Upper lobe of right lung (tissue), 1 donor: Measurements from ENCODE around the gene PTGER1. TPM values are rescaled to one million over a fixed set of nuclear protein-coding genes. Genes with fewer than 3 reads are reported as not detected.

ENCODE experiments used
- ATAC-seq: fragments of 200-7000 bp; cut with Tn5 transposase; one replicate; pipeline ENCODE4 v1.9.1; 2020; ENCODE audit warnings: mild to moderate bottlenecking, moderate library complexity
- DNase-seq: peaks from one replicate; pipeline ENCODE4 v3.0.0-alpha.2; 2020
- H3K27ac ChIP-seq: fragments of 200-600 bp; one replicate; pipeline ENCODE4 v1.8.0; 2022
- H3K27me3 ChIP-seq: fragments of 200-600 bp; one replicate; pipeline ENCODE4 v1.8.0; 2022; ENCODE audit warnings: mild to moderate bottlenecking
- H3K36me3 ChIP-seq: fragments of 200-600 bp; one replicate; pipeline ENCODE4 v1.8.0; 2022
- H3K4me1 ChIP-seq: fragments of 200-600 bp; one replicate; pipeline ENCODE4 v1.8.0; 2022
- H3K4me3 ChIP-seq: fragments of 200-600 bp; one replicate; pipeline ENCODE4 v1.8.0; 2022; ENCODE audit warnings: mild to moderate bottlenecking
- H3K9me3 ChIP-seq: fragments of 200-600 bp; one replicate; pipeline ENCODE4 v1.8.0; 2022
- CTCF ChIP-seq: fragments of 200-600 bp; IDR thresholded peaks from one replicate; pipeline ENCODE4 v1.8.0; 2022; ENCODE audit warnings: antibody characterized with exemption
- intact Hi-C: fragments of 100-400 bp; cut with DNase I; formaldehyde crosslinking; loops from one replicate; pipeline ENCODE4 v1.11.0; 2022
- total RNA-seq: library from RNA; stranded (reverse); fragmentation: NEBNext Ultra II Directional; extraction: Animal tissue kit (Norgen Biotek cat#: 25700); gene quantifications from one replicate; pipeline ENCODE4 v1.2.1, GENCODE V29; 2021
- donor health status: DM: no; HTN: yes; CAD: no; lungs with severe emphysema.

PTGER1 gene
- total RNA-seq, 1 donor from 2014 or later: 2.5 TPM

GRCh38 chr19:14441041-14441938, 33.9 kb downstream of the PTGER1 start:
- Histone ChIP-seq H3K27me3 (no peaks in the 10 kb centered on the region), H3K27ac (no peak overlapping the region), H3K9me3 (no peaks in the 10 kb centered on the region), H3K36me3 (peaks cover 54% of the 10 kb centered on the region), H3K4me1 (peaks cover 32% of the 10 kb centered on the region), H3K4me3 (peak overlapping the region; percentile 47)
- intact Hi-C loops: no loop called here
- no peak for ATAC-seq
- no peak for DNase-seq
- TF ChIP-seq CTCF: no peak

GRCh38 chr19:14440049-14440448, 35.1 kb downstream of the PTGER1 start:
- Histone ChIP-seq H3K9me3 (no peaks in the 10 kb centered on the region), H3K27ac (peak overlapping the region; percentile 74), H3K4me1 (peaks cover 39% of the 10 kb centered on the region), H3K27me3 (no peaks in the 10 kb centered on the region), H3K4me3 (peak overlapping the region; percentile 47), H3K36me3 (peaks cover 42% of the 10 kb centered on the region)
- intact Hi-C loops: no loop called here
- no peak for TF ChIP-seq CTCF
- ATAC-seq (peak; percentile 91), DNase-seq (peak; percentile 91)

- ATAC-seq (no peak), DNase-seq (no peak)
- Histone ChIP-seq H3K36me3 (peaks cover 31% of the 10 kb centered on the region), H3K4me3 (no peak overlapping the region), H3K4me1 (peaks cover 49% of the 10 kb centered on the region), H3K27ac (no peak overlapping the region), H3K9me3 (no peaks in the 10 kb centered on the region), H3K27me3 (no peaks in the 10 kb centered on the region)
- intact Hi-C loops: no loop called here
- TF ChIP-seq CTCF: no peak
Measured at GRCh38 chr19:14439014-14439413, 36.1 kb downstream of the PTGER1 start.

- Histone ChIP-seq H3K27me3 (no peaks in the 10 kb centered on the region), H3K36me3 (peaks cover 18% of the 10 kb centered on the region), H3K27ac (no peak overlapping the region), H3K4me3 (no peak overlapping the region), H3K4me1 (peaks cover 52% of the 10 kb centered on the region), H3K9me3 (no peaks in the 10 kb centered on the region)
- intact Hi-C loops: no loop called here
- no peak for DNase-seq
- no peak for TF ChIP-seq CTCF
- no peak for ATAC-seq
Measured at GRCh38 chr19:14437578-14438140, 37.5 kb downstream of the PTGER1 start.

- DNase-seq (no peak), ATAC-seq (no peak)
- intact Hi-C loops: no loop called here
- Histone ChIP-seq H3K4me3 (peak overlapping the region; percentile 89), H3K9me3 (no peaks in the 10 kb centered on the region), H3K27ac (peak overlapping the region; percentile 86), H3K27me3 (no peaks in the 10 kb centered on the region), H3K4me1 (peaks cover 52% of the 10 kb centered on the region), H3K36me3 (no peaks in the 10 kb centered on the region)
- TF ChIP-seq CTCF: no peak
Measured at GRCh38 chr19:14435320-14436050, 39.7 kb downstream of the PTGER1 start.
